ENCODE measurements around the gene SLC25A33. TPM values are rescaled to one million over a fixed set of nuclear protein-coding genes. Genes with fewer than 3 reads are reported as not detected.

The SLC25A33 gene
- total RNA-seq, 1 experiment from 2014 or later, result 9.4 TPM

DNA sequence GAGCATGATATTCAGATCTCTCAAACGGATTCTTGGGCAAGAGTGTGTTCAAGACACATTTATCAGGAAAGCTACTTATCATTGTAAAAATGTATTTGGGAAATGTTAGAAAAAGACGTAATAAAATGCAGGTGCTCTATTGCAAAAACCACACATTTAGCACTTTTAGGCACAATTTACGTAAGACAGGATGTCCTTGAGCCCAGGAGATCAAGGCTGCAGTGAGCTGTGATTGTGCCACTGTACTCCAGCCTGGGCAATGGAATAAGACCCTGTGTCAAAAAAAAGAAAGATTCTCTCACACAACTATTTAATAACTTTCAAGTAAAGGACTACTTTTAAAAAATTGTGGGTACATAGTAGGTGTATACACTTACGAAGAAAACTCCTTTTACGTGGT, 18.4 kb downstream of the SLC25A33 start:
- Histone ChIP-seq H3K9me3 (ENCODE audit: control insufficient read depth, low read depth, low read length) (no peaks in the 10 kb centered on the region), H2BK15ac (ENCODE audit: low read depth, low read length) (no peak overlapping the region), H3K79me1 (ENCODE audit: insufficient read depth, low read depth, low read length, poor library complexity, severe bottlenecking) (peaks cover 3% of the 10 kb centered on the region), H2BK12ac (ENCODE audit: insufficient read length, low read depth, low read length) (no peak overlapping the region), H3K4me2 (ENCODE audit: insufficient read depth, insufficient read length, low read length) (no peak overlapping the region), H4K91ac (ENCODE audit: insufficient read length, low read depth, low read length) (no peak overlapping the region), H4K5ac (ENCODE audit: insufficient read length, low read depth, low read length) (no peak overlapping the region), H3K27ac (ENCODE audit: insufficient read length, low read depth, low read length) (no peak overlapping the region), H2AK5ac (ENCODE audit: insufficient read length, low read length) (no peak overlapping the region), H3K14ac (ENCODE audit: insufficient read depth, low read length) (no peak overlapping the region), H3K4ac (ENCODE audit: low read depth, low read length) (no peak overlapping the region), H3K4me1 (ENCODE audit: insufficient read depth, low read length) (no peaks in the 10 kb centered on the region), H3T11ph (ENCODE audit: low read length) (no peak overlapping the region), H3K56ac (ENCODE audit: insufficient read length, low read depth, low read length) (no peak overlapping the region), H3K27me3 (ENCODE audit: insufficient read depth, low read length) (no peaks in the 10 kb centered on the region), H4K8ac (replicated peaks; ENCODE audit: insufficient read length, low read depth, low read length) (no peak overlapping the region), H2BK5ac (ENCODE audit: insufficient read length, low read length) (no peak overlapping the region), H4K20me1 (ENCODE audit: control insufficient read depth, insufficient read depth, insufficient read length) (no peaks in the 10 kb centered on the region), H2AFZ (ENCODE audit: low read length) (no peak overlapping the region), H3K9ac (ENCODE audit: extremely low read depth, insufficient read length, low read length) (no peak overlapping the region), H3K18ac (ENCODE audit: insufficient read length, low read depth, low read length) (no peak overlapping the region), H3K23me2 (ENCODE audit: insufficient read length, low read depth, low read length, poor library complexity, severe bottlenecking) (no peaks in the 10 kb centered on the region), H3K79me2 (ENCODE audit: insufficient read depth, low read length) (no peaks in the 10 kb centered on the region), H2BK120ac (ENCODE audit: low read depth, low read length, poor library complexity, severe bottlenecking) (no peak overlapping the region), H2BK20ac (ENCODE audit: low read depth, low read length, poor library complexity, severe bottlenecking) (no peak overlapping the region), H3K23ac (ENCODE audit: insufficient read length, low read depth, low read length) (no peak overlapping the region)
- no peak for DNase-seq
- H3K36me3 Mint-ChIP-seq (ENCODE audit: insufficient read depth in 1 of 3, low read depth in 3 of 3), result peaks cover 29 to 54% (median 53%) of the 10 kb centered on the region in 3 experiments; a peak in 6 of 7 replicates
- H3K4me1 Mint-ChIP-seq, result peaks cover 5 to 6% of the 10 kb centered on the region in 2 experiments
- no peaks in the 10 kb centered on the region for H3K9me3 Mint-ChIP-seq
- peaks cover 75% of the 10 kb centered on the region for H3K27me3 Mint-ChIP-seq (ENCODE audit: low read depth)
- H3K4me3 Mint-ChIP-seq, result no peak overlapping the region
- no CpG with 5 or more reads among the region's 5 CpGs for WGBS (ENCODE audit: extremely low coverage, insufficient read length, low lambda C conversion rate)
- no peak for TF ChIP-seq CTCF (conservative IDR thresholded peaks at IDR 0.05)
- no peak overlapping the region for H3K27ac Mint-ChIP-seq

All from H9 (cell line).